Brain microvascular endothelial cell (primary cell): Measurements from ENCODE around the gene CARD8.
A peak's percentile ranks its signal among the peaks of the same experiment; 100 is the strongest.

Experiments
- DNase-seq: peaks from one replicate; pipeline ENCODE4 v3.0.0-alpha.2; 2020
- H3K27ac ChIP-seq: fragments of 250-450 bp; sonication (Bioruptor Pico); 2 replicates; pipeline ENCODE4 v1.5.1; 2020; ENCODE audit warnings: mild to moderate bottlenecking, moderate library complexity
- H3K27me3 ChIP-seq: fragments of 250-450 bp; sonication (Bioruptor Pico); replicated peaks from 2 replicates; pipeline ENCODE4 v1.5.1; 2020; ENCODE audit warnings: mild to moderate bottlenecking
- H3K36me3 ChIP-seq: fragments of 250-450 bp; sonication (Bioruptor Pico); replicated peaks from 2 replicates; pipeline ENCODE4 v1.5.1; 2020; ENCODE audit warnings: mild to moderate bottlenecking
- H3K4me3 ChIP-seq: 2 replicates; pipeline ENCODE4 v1.5.1; 2011; ENCODE audit warnings: low read depth, mild to moderate bottlenecking, control low read depth, low read length, moderate library complexity
- in situ Hi-C: cut with HindIII; loops from 2 replicates; pipeline ENCODE4 v1.10.0; 2017; ENCODE audit warnings: low sequenced_read_pairs, low pct_ligation_motif_present
- TF ChIP-seq, protein P1 (sequence below): IDR thresholded peaks from 2 replicates; pipeline ENCODE4 v1.5.1; 2011; ENCODE audit warnings: low read depth, mild to moderate bottlenecking, moderate library complexity, low read length, control low read depth, inconsistent platforms; ENCODE audit errors: missing control alignments

Gene CARD8

DNA sequence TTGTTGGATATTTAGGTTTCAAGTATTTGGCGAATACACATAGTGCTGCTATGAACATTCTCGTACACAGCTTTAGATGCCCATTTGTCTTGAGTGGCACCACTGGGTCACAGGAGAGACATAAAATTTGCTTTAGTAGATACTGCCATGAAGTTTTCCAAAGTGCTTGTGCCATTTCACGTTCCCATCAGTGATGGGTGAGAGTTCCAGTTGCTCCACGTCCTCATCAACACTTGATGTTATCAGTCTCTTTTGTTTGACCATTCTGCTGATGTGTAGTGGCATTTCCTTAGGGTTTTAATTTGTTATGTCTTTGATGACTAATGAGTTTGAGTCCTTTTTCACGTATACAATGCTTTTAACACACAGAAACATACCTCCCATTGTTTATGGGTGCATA lies 74.2 kb downstream of the CARD8 start:
- peaks cover 2% of the 10 kb centered on the region for H3K36me3 ChIP-seq
- no peak for DNase-seq
- TF ChIP-seq, protein P1, sequence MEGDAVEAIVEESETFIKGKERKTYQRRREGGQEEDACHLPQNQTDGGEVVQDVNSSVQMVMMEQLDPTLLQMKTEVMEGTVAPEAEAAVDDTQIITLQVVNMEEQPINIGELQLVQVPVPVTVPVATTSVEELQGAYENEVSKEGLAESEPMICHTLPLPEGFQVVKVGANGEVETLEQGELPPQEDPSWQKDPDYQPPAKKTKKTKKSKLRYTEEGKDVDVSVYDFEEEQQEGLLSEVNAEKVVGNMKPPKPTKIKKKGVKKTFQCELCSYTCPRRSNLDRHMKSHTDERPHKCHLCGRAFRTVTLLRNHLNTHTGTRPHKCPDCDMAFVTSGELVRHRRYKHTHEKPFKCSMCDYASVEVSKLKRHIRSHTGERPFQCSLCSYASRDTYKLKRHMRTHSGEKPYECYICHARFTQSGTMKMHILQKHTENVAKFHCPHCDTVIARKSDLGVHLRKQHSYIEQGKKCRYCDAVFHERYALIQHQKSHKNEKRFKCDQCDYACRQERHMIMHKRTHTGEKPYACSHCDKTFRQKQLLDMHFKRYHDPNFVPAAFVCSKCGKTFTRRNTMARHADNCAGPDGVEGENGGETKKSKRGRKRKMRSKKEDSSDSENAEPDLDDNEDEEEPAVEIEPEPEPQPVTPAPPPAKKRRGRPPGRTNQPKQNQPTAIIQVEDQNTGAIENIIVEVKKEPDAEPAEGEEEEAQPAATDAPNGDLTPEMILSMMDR, result no peak
- H3K27me3 ChIP-seq, result no peaks in the 10 kb centered on the region
- H3K27ac ChIP-seq, result no peak overlapping the region
- H3K4me3 ChIP-seq, result no peak overlapping the region
- in situ Hi-C loops, result no loop called here

DNA sequence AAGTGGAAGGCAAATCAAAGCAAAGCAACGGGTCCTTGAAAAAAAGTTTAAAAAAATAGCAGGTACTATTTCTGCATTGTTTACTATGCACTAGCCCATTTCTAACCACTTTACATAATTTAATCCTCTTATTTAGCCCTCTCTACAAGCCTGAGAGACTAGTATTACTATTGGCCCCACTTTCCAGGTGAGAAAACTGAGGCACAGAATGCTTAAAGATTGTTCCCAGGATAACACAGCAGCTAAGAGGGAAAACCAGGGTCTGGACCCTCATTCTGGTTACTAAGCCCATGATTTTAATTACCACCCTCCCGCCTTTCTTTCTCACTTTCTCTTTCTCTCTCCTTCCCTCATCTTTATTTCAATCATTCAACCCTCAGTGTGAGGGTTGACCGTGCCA lies 79.5 kb downstream of the CARD8 start:
- Histone ChIP-seq H3K4me3 (no peak overlapping the region), H3K36me3 (no peaks in the 10 kb centered on the region), H3K27ac (no peak overlapping the region), H3K27me3 (no peaks in the 10 kb centered on the region)
- no peak for DNase-seq
- in situ Hi-C loops, result no loop called here
- TF ChIP-seq, protein P1, result no peak

DNA sequence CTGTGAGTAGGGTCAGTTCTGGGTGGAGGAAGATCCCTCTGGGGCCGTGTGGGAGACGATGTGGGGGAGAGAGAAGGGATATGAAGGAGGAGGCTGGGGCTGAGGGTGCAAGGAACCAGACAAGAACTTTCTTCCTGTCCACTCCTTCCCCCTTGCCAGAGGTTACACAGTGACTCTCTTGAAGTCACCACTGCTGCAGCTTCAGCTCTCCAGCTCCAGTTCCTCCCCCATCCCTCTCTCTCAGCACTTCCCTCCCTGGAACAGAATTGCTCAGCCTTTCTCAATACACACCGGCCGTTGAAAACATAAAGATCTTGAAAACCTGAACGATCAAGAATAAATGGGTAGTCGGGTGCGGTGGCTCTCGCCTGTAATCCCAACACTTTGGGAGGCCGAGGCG lies 80.1 kb downstream of the CARD8 start:
- Histone ChIP-seq H3K27me3 (no peaks in the 10 kb centered on the region), H3K4me3 (no peak overlapping the region), H3K27ac (no peak overlapping the region), H3K36me3 (no peaks in the 10 kb centered on the region)
- TF ChIP-seq, protein P1, result no peak
- in situ Hi-C loops, result no loop called here
- no peak for DNase-seq

DNA sequence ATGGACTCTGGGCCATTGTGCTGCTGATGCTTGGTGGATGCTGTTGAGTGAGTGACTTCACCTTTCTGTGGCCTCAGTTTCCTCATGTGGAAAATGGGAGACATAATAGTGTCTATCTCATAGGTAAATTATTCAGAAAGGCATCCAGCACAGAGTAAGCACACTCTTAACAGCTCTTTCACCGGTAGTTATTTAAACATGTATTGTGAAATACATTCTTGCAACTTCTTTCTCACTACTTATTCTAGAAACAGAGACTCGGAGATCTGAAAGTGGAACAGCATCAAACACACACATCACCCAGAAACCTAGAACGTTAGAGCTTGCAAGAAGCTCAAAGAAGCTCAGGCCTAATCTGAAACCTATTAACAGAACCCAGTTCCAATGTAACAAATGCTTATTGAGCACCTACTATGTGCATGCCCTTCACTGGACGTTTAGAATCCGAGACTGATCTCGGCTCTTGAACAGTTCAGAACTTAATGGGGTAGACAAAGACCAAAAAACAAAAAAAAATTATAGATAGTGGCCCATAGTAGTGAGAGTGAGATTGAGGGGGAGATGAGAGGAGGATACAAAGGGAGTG lies 81.2 kb downstream of the CARD8 start:
- no peaks in the 10 kb centered on the region for H3K36me3 ChIP-seq
- DNase-seq, result no peak
- in situ Hi-C loops, result no loop called here
- no peaks in the 10 kb centered on the region for H3K27me3 ChIP-seq
- TF ChIP-seq, protein P1, result no peak
- no peak overlapping the region for H3K4me3 ChIP-seq
- no peak overlapping the region for H3K27ac ChIP-seq

DNA sequence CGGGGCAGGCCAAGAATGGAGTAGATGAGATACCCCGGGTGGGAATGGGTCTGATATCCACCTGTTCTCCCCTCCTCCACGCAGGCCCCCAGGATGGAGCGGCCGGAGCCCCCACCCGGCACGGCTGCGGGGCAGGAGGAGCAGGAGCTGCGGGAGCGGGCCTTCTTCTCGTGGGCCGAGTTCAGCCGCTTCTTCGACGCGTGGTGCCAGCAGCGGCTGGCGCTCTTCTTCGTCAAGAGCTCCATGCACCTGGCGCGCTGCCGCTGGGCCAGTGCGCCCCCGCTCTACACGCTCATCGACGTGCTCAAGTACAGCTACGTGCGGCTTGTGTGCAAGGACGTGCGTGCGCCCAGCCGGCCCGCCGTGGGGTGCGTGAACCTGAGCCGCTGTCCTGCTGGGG lies 84.0 kb downstream of the CARD8 start:
- H3K27me3 ChIP-seq, result no peaks in the 10 kb centered on the region
- H3K4me3 ChIP-seq, result no peak overlapping the region
- TF ChIP-seq, protein P1, result no peak
- in situ Hi-C loops, result no loop called here
- no peak for DNase-seq
- no peaks in the 10 kb centered on the region for H3K36me3 ChIP-seq
- H3K27ac ChIP-seq, result no peak overlapping the region

DNA sequence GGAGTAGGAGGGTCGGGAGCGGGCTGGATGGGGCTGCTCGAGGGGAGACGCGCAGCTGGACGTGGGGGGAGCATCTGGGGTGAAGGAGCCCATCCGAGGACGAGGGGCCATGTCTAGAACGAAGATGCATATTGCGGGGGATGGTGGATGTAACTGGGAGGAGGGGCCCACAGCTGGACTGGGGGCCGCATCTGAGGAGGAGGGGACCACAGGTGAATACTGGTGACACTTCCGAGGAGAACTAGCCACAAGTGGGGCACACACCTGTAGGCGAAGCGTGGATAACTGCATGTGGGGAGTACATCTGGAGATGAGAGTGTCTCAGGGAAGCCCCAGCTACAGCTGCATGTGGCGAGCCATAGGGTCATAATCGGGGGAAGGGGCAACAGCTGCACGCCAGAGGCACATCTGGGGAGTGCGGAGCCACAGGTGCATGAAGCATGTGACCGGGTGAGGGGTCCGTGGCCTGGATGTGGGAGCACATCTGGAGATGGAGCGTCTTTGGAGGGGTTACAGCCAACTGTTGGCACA lies 84.8 kb downstream of the CARD8 start:
- TF ChIP-seq, protein P1, result no peak
- in situ Hi-C loops, result no loop called here
- no peak overlapping the region for H3K27ac ChIP-seq

More for the DNA sequence above, 84.8 kb downstream of the CARD8 start:
- Histone ChIP-seq H3K27me3 (no peaks in the 10 kb centered on the region), H3K36me3 (no peaks in the 10 kb centered on the region), H3K4me3 (peak overlapping the region; percentile 84)
- DNase-seq, result no peak
